GM19438 (cell line): ENCODE data around the gene DEPP1.
A peak's percentile ranks its signal among the peaks of the same experiment; 100 is the strongest.

ENCODE experiments used
- ATAC-seq: cut with Tn5 transposase; IDR thresholded peaks from one replicate; pipeline ENCODE4 v1.9.1; 2021; ENCODE audit warnings: low read depth; ENCODE audit not compliant: unreplicated experiment

DEPP1 gene

DNA sequence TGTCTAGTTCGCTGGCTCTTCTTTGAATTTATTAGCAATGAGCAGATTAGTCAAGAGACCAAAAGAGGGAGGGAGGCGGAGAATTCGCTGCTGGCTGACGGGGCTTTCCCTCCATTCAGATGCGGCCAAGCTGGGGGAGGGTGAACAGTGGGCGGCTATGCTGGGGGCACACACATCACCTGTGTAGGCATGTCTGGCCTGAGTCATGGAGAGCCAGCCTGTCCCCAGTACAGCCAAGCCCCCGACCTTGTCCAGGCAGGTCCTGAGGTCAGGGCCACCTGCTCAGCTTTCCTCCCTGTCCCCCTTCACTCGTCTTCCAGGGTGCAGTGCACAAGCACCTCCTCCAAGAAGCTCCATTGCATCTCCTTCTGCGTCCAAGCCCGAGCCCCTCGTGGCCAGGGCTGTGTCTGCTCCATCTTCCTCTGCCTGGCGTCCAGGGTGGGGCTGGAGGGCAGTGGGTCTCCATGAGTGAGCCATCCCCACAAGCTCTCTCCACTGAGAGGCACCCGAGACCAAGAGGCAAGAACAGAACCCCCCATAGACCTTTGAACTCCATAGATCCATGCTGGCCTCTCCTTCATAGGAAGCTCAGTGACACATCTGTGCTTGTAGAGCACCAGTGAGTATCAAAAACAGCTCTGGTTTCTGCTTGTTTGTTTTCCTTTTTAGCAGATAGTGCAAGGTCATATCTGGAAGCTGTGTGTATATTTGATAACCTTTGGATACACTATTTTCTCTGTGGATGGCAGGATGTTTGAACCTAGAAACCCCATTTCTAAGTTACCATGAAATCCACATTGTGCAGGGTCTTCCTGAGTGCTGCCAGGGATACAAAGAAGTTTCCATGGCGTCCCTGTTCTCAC lies 1.9 kb upstream of the DEPP1 start:
- no peak for ATAC-seq

DNA sequence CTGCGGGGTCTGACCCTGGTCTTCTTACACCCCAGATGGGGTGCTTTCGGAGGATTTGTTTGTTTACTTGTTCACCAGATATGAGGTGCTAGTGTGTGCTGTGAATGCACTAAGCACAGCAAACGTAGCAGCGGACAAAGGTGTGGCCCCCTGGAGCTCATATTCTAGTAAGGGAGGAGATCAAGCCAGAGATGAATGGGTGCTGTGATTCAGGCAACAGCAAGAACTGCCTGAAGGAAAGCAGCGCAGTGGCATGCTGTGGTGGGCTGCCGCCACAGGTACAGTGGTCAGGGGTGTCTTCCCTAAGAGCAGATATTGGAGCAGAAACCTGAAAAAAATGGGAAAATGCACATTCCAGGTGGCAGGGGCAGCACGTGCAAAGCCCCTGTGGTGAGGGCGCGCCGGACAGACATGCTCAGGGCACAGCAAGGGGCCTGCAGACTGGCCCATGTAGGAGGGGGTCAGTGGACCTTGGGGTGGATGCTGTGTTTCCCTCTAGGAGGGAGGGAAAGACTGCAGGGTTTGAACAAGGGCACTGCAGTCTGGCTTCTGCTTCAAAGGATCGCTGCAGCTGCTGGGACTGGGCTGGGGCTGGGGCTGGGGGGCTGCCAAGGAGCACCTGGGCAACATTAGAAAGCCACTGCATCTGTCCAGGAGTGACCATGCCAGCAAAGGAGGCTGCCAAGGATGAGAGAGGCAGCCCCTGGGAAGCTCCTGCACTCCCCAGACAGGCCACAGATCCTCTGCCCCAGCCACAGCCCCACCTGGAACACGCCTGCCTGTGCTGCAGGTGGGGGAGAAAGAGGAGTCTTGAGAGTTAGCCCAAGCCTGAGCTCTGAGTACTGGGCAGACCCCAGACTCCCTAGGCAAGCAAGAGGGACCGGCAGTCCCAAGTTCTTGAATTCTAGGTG lies 927 bp upstream of the DEPP1 start:
- ATAC-seq: no peak

DNA sequence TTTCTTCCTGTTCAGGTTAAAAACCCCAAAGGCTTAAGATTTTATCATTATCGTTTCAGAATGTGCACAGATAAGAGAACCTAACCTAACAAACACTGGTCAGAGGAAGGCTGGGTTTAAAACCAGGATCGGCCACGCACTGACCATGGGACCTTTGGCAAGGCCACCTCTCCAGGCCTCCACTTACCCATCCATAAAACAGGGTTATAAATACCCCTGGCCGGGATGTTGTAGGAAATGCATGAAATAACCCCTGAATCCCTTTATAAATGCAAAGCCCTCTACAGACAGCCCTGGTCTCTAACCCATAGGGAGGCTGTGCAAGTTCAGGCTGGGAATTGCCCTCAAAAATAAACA lies 418 bp downstream of the DEPP1 start:
- no peak for ATAC-seq

DNA sequence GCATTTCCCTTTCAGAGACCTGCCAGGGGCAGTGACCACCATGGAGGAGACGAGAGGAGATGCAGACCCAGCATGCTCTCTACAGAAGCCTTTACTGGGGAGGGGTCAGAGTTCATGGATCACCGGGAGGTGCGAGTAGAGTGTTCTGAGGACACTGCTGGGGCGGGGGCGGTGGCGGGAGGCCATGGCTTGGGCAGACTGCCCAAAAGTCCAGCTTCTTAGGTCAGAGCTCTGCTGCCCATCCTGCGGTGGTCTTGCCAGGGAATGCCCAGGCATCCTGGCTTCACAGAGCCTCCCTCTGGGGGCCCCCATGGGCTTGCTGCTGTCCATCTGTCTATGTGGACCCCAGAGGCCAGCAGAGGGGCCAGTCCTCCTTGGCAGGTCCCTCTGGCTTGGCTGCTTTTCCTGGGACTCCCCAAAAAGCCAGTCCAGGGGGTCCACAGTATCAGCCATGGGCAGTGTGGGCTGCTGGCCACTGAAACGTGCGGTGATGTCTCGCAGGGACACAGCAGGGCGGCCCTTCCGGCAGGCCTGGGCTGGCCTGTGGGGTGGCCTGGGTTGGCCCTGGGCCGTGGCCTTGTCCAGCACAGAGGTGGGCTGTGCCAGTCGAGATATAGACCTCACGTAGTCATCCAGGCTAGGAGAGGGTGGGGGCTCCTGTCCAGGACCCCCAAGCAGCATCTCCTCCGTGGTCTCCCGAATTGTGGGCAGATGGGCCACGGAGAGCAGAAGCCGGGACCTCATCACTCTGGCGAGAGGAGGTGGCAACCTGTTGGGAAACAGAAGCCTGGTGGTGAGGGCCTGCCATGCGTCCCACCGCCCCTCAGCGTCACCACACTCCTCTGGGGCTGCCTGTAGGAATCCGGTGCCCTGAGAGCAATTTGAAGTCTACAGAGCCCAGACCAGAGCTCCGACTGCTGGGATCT lies 1.1 kb downstream of the DEPP1 start:
- ATAC-seq: no peak

DNA sequence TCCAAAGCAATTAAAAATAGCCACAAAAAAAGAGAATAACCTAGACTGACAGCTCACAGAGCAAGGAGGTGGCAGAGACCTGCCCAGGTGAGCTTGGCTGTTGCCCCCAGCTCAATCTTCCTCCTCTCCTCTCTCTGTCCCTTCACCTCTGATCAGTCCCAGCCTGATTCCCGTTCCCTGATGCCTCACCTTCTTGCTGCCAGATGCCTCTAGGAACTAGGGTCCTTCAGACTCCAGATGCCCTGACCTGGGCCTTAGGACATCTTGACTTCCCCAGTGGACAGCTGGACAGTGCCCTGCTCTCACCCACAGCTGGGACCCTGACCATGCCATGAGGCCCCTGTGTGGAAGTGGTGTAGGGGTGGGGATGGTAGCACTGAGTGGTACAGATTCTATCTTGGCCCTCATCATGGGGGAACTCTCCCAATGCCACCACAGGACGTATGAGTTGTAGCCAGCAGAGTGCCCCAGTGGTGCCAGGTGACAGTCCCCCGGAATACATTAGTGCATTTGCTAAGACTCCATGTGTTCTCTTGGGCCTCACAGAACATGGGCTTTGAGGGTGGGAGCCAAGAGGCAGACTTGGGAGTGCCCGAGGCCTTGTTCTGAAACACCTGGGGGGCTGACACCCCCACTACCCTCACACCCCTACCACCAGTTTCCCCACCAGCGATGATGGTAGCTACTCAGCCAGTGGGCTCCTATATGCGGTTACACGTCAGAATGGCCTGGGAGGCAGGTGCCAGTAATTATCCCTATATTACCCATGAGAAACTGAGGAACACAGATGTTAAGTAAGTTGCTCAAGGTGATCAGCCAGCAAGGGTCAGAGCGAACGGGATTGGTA lies 2.0 kb downstream of the DEPP1 start:
- no peak for ATAC-seq

DNA sequence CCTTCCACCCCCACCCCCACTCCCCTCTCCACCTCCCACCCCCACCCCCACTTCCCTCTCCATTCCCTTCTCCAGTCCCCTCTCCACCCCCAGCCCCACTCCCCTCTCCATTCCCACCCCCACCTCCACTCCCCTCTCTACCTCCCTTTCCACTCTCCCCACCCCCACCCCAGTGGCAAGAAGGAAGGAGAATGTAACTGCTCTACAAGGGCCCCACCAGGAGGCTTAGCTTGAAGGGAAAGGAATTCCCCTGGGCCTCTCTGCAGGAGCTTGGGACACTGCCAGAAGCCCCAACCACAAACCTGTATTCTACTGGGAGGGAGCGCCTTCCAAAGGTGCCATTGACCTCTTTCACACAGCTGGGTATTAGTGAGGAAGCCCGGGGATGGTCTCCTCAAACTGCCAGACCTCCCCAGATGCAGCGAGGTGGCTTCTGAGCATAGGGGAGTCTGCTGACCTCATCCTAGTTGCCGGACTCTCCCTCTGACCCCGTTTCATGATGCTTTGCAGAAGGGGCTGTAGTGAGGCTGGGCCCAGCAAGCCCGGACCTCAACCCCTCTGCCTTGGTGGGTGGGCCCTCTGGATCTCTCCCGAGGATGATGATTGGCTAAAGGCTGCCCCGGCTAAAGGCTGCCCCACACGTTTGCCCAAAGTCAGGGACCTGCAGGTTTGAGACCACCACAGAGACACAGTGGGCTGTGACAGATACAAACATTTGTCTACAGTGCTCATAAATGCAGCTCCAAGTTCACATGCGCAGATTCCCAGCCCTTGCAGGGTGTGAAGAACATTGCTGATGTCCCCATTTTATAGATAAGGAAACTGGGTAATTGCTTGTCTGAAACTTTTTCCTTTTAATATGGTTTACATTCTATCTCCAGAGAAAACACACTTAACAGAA lies 2.9 kb downstream of the DEPP1 start:
- ATAC-seq: no peak

DNA sequence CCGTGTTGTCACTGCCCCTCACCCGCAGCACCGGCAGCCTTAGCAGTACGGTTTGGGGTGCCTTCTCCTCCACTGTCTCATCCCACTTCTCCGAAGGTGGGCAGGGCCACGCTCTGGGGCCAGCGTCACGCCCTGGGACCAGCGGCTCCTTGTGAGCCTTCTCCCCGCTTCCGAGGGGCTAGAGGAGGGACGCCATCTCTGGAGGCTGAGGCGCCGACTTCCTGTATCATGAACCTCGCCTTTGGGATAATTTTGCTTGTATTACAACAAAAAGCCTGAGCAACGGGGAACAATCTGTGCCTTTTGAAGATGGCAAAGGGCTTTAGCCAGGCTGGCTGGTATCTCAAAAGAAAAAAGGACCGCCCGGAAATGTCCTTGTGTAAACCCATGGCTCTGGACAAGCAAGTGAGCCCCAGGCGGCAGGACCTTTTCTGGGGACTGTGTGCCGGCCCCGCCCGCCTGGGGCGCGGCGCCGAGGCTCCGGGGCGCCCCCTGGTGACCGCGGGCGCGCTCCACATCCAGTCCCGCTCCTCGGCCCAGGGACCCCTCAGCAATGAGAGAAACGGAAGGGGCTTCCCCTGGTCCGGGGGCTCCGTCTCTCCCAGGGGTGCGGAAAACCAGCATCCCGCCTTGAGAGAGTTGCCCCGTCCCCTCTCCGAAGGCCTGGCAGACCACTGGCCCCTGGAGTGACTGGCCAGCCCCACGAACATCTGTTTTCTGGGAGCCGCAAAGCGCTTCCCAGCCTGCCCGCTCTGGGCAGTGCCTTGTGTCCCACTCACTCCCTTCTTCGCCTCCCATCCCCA lies 3.8 kb downstream of the DEPP1 start:
- peak; percentile 79 for ATAC-seq

DNA sequence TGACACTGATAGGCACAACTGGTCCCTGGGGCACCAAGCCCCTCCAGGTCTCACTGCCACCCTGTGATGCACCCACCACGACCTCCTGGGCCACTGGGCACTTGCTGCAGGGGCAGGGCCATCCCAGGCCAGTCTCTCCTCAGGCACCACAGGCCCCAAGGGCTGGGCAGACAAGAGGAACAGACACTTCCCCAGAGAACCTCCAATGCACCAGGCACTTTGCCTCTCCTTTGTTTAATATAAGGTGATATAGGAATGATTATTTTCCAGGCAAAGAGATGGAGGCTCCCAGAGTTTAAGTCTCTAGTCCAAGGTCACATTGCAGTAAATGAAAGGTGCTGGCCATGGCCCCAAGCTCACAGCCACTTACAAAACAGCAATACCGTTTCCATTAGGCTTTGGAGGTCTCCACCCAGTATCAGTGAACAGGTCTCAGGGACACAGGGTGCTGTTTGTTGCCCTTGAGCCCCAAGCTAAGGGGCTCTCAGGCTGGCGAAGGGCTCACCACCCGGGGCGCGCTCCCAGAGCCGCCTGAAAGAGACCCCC lies 4.5 kb downstream of the DEPP1 start:
- no peak for ATAC-seq

DNA sequence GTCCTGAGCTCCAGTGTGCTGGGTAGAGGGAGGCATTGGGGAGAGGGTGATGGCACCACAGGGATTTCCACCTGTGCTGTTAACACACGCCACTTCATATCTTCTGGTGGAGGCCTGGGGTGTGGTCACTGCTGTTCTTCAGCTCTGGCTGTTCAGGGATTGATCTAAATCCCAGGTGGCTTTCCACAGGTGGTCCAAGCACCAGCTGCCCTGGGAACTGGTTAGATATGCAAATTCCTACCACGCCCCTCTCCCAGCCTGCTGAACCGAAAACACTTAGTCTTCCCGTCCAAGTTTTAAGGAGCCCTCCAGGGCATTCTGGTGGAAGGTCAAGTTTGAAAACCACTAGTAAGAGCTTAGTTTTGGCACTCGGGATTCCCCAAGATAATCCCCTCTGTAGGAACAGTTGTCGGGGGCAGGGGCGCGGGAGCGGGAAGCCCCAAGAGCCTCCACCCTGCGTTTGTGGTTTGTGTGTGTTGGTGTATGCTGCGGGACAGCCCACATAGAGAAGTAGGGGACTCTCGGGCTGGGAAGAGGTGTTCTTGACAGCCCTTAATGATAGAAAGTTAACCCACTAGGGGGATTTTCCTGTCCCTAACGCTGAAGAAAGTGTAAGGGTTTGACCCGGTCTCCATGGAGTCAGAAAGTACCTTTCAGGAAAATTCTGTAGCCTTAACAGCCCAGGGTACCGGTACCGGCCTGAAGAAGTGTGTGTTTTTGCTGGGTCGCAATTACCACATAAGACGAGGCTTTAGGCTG lies 5.1 kb downstream of the DEPP1 start:
- ATAC-seq: no peak

DNA sequence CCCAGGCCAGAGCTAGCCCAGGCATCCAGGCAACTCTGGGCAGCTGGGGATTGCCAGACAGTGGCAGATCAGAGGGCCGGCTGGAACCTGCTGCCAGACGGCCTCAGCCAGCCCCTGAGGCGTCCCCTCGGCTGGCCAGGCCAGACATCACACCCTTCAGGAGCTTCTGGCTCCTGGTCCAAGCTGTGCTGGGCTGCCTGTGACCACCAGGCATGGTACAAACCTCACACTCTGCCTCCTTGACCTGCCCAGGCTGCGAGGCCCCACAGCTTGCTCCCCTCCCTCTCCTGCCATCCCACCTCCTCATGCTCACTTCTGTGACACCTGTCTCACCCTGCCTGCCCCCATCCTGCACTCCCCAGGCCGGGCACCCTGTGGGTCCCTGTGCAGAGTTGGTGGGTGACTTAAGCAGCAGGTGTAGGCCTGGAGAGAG lies 5.7 kb downstream of the DEPP1 start:
- ATAC-seq: no peak

DNA sequence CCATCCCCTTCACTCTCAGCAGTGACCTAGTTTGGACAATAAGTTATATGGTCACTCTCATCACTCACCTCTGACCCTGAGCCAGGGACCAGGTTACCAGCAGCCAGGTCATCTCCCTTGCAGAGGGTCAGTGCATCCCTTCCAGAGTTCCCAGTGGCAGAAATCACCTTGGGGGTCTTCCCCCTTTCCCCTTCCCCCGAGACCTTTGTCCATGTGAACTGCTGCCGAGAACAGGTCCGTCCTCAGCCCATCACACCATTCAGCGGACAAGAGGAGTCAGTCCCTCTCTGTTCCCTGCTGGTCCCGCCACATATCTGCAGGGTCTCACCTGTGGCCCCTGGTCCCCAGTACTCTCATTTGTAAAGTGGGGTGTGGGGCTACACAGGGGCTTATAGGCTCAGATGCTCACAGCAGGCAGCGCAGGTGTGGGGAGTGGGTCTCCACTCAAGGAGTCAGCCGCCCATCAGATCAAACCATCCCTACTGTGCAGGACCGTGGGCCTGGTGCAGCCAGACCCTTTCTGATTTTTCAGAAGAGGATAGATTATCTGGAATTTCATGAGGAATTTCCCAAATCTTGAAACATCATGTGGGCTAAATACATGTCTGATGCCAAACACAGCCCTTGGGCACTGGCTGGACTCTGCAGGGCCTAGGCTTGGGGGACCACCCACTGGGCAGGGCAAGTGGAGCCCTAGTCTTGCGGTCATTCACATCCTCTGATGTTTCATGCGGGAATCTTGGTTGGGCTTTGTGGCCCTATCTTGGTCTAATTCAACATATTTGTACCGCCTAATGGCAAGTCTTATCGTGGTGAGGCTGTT lies 6.5 kb downstream of the DEPP1 start:
- ATAC-seq: no peak

DNA sequence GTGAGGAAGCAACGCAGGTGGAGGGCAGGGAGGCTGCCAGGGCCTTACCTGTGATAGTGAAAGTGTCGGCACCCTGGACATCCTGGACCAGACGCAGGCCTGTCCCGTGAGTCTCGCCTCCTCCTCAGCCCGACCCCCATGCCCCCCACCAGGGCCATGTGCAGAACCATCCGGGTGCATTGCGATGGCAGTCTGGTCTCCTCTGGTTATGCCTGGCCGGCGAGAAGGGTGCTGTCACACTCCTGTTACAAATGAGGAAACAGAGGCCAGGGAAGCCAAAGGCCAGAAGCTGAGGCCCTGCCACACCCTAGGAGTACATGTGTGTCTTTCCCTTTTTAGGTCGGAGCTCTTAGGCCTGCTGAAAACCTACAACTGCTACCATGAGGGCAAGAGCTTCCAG lies 7.2 kb downstream of the DEPP1 start:
- ATAC-seq: no peak

DNA sequence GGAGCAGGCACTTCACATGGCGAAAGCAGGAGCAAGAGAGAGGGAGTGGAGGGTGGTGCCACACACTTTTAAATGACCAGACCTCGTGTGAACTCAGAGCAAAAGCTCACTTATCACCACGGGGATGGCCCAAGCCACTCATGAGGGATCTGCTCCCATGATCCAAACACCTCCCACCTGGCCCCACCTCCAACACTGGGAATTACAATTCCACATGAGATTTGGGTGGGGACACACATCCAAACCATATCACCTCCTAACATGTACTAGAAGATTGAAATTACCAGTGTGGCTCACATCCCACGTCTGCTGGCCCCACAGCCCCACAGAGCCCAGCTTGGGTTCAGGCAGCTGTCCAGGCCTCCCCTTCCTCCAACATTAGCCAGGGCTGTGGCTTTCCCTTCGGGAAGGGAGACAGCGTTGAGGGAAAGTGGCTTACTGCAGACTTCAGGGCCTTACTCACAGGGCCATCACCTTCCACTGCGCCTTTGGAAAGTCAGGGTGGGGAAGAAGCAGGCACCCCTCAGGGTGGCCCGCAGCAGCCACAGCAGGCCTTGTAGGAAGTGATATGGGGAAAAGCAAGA lies 7.7 kb downstream of the DEPP1 start:
- no peak for ATAC-seq

DNA sequence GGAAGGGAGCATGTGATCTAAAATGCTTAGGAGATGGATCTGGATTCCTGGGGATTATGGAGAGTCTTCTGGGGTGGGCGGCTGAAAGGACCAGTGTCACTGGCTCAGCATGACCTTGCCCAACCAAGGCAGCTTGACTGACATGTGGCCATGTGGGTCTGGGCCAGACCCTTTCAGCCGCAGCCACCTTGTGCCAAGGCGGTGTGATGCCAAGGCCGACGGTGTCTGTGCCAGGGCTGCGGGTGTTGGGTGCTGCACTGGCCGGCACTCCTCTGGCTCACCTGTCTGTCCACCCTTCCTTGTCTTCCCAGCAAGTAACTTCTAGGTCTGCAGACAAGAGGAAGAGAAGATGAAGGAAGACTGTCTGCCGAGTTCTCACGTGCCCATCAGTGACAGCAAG lies 8.8 kb downstream of the DEPP1 start:
- ATAC-seq: no peak

DNA sequence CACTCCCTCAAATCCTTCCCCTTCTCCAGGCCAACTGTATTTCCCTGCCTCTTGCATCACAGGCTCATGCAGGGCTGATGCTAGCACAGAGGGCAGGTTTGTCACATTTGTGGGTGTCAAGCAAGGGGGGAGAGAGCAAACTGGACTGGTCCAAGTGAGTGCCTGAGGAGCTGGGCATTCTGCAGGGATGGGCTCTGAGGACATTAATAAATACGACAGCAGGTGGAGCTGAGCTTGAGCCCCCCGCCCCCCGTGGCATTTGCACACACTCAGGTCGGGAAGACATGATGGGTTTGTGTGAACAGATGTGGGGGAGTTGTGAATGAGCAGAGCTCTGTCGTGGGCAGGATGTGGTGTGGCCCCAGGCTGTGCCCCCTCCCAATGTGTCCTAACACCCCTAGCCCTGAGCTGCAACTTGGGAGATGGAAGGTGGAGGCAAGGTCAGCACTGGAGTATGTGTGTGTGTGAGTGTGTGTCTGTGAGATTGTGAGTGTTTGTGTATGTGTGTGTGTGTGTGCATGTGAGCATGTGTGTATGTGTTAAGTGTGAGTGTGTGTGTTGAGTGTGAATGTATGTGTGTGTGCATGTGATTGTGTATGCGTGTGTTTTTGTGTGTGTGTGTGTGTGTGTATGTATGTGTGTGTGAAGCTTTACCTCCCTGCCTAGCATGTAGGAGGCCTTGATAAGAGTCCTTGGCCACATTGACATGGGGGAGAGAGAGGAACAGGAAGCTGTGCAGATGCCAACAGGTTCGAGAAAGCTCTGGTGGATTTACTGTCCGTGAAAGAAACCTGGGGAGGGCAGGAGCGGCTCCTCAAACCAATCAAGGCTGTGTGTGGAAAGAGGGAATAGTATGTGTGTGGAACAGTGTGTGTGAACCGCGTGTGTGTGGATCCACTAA lies 9.9 kb downstream of the DEPP1 start:
- no peak for ATAC-seq
